Fibroblast of skin of right biceps (primary cell): ENCODE results near the gene SPAG9.

Source experiments
- DNase-seq: peaks from one replicate; pipeline ENCODE4 v3.0.0-alpha.2; 2013

SPAG9 gene

GRCh38 chr17:51029568-51030463 lies 90.9 kb downstream of the SPAG9 start:
- no peak for DNase-seq

GRCh38 chr17:51029142-51029541 lies 91.5 kb downstream of the SPAG9 start:
- DNase-seq, result no peak

- peak; percentile 21 for DNase-seq
Measured at GRCh38 chr17:51028176-51028863, 92.3 kb downstream of the SPAG9 start.

- no peak for DNase-seq
Measured at GRCh38 chr17:51018541-51018940, 102.1 kb downstream of the SPAG9 start.

- no peak for DNase-seq
Measured at GRCh38 chr17:51017270-51017669, 103.4 kb downstream of the SPAG9 start.

GRCh38 chr17:51016099-51016498 lies 104.6 kb downstream of the SPAG9 start:
- no peak for DNase-seq

- DNase-seq, result peak; percentile 20
Measured at GRCh38 chr17:51015145-51015558, 105.5 kb downstream of the SPAG9 start.

GRCh38 chr17:51014129-51014528 lies 106.5 kb downstream of the SPAG9 start:
- no peak for DNase-seq

GRCh38 chr17:51013322-51013721 lies 107.3 kb downstream of the SPAG9 start:
- no peak for DNase-seq

- no peak for DNase-seq
Measured at GRCh38 chr17:51012538-51012937, 108.1 kb downstream of the SPAG9 start.

GRCh38 chr17:51010173-51010675 lies 110.4 kb downstream of the SPAG9 start:
- peak; percentile 57 for DNase-seq

- peak; percentile 53 for DNase-seq
Measured at GRCh38 chr17:51006601-51007000, 114.1 kb downstream of the SPAG9 start.

- no peak for DNase-seq
Measured at GRCh38 chr17:51005768-51006167, 114.9 kb downstream of the SPAG9 start.

- DNase-seq, result no peak
Measured at GRCh38 chr17:51004249-51004648, 116.4 kb downstream of the SPAG9 start.

- DNase-seq, result peak; percentile 67
Measured at GRCh38 chr17:51000835-51001638, 119.6 kb downstream of the SPAG9 start.

- DNase-seq, result no peak
Measured at GRCh38 chr17:50995668-50996067, 125.0 kb downstream of the SPAG9 start.

- no peak for DNase-seq
Measured at GRCh38 chr17:50993544-50993943, 127.1 kb downstream of the SPAG9 start.

- no peak for DNase-seq
Measured at GRCh38 chr17:50989149-50989548, 131.5 kb downstream of the SPAG9 start.

- DNase-seq, result no peak
Measured at GRCh38 chr17:50988427-50988826, 132.2 kb downstream of the SPAG9 start.

- peak; percentile 50 for DNase-seq
Measured at GRCh38 chr17:50986989-50987660, 133.5 kb downstream of the SPAG9 start.

GRCh38 chr17:50981279-50981678 lies 139.4 kb downstream of the SPAG9 start:
- DNase-seq, result no peak

GRCh38 chr17:50979524-50979927 lies 141.1 kb downstream of the SPAG9 start:
- no peak for DNase-seq
